SH-SY5Y (cell line): Measurements from ENCODE around the gene KLHL25.

ENCODE experiments used
- GATA2 ChIP-seq: IDR thresholded peaks from 2 replicates; pipeline ENCODE4 v1.6.1; 2011; ENCODE audit warnings: mild to moderate bottlenecking, low read depth, low read length
- GATA3 ChIP-seq: IDR thresholded peaks from 2 replicates; pipeline ENCODE4 v1.6.1; 2011; ENCODE audit warnings: low read depth, mild to moderate bottlenecking, low read length, moderate library complexity

DNA sequence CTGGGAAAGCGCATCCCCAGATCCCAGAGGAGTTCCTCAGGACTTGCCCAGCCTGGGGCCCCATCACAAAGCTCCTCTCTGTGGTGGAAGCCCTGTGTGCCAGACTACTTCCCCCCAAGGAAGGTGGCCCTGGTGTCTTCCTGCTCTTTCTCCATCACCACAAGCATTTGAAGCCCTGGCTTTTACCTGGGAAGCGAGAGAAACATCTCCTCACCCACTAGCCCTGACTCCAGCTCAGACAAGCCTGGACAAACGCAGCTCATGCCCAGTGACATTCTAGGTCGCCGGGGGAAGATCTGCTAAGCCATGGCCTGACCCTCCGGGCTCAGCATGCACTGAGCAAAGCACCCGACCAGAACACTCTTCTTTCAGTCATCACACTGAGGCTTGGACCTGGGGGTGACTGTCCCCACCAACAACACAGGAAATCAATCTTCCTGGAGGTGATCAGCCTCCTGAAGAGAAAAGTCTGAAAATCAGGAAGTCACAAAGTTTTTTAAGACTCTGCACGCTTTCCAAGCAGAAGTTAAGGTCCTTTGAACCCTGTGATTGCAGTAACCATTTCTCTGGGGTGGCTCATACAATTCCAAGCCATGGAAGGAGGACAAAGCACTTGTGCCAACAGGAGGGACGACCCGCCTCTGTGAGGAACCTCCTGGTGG lies 40.8 kb downstream of the KLHL25 start:
- TF ChIP-seq GATA2 = no peak
- no peak for TF ChIP-seq GATA3
